EL (cell line): ENCODE results near the gene UQCC5.

Experiments used
- DNase-seq: peaks from one replicate; pipeline ENCODE4 v3.0.0-alpha.2; 2016

Gene UQCC5

DNA sequence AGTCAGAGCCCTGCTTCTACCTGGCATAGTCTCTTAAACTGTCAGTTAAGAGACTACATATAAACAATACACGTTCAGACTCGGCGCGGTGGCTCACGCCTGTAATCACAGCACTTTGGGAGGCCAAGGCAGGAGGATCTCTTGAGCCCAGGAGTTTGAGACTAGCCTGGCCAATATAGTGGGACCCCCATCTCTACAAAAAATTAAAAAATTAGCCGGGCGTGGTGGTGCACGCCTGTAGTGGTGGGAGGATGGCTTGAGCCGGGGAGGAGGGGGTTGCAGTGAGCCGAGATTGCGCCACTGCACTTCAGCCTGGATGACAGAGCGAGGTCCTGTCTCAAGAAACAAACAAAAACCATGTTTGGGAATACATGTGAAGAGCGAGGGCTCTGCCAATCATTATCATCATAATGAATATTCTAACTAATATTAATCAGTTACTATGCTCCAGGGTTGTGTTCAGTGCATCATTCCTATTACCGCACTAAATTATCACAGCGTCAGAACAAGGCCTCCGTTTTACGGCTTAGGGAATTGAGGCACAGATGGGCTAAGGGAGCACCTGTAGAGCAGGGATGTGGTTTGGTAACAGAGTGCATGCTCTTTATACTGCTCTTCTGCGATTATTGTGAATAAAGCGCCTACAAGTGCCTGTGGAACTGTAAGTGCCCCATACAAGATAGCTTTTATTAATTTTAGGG lies 844 bp upstream of the UQCC5 start:
- DNase-seq = no peak

DNA sequence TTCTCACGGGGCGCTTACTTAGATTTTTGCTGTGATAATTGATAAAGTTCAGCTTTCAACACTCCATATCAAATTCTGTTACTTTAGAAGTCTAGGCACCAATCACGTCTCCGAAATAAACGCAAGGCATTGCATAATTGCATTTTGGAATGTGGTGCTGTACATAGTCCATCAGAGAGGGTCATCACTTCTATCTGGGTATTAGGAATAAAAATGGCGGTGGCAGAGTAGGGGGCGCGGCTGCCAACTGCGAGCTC lies 365 bp upstream of the UQCC5 start:
- no peak for DNase-seq

DNA sequence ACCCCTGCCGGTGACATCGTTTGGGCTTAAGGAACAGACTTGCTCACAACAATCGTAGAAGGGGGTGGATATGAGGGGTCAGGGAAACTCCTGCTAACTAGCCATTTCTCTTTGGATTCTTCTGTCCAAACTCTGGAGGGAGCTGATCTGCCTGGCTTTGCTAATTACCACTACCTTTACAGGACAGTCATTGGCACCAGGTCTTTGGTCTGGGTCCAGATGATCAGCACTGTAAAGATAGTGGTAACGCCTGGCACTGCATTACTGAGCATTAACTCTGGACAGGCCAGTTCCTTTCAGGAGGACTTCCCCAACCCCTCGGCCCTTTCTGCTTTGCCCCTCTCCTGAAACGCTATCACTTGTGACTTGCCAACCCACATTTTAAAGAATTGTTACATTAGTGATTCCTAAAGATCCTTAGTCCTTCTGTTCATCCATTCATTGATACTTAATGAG lies 788 bp downstream of the UQCC5 start:
- no peak for DNase-seq

DNA sequence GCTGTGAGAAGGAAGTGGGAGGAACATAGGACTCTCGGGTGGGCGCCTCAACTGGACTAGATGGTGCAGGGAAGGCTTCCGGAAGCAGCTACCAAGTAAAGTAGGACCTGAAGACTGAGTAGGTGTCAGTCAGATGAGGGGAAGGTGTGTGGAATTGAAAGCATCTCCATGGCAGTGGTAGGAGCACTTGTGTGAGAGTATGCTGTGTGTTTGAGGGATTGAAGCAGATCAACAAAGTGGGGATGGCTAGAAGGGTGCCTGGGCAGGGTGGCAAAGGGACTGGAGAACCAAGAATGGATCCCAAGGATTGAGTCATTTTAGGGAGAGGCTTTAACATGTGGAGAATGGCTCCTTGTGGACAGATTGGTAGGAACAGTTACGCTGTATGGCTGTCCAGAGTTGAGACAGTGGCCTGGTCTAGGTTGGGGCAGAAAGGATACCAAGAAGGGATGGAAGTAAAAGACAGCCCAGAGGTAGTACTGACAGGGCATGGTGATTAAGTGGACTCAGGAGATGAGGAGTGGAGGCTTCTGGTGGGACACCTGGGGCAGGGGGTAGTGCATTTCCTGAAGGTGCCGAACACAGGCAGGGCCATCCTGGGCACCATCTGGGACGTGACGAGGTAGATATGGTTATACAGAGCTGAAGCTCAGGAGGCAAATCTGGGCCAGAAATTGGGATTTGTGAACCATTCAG lies 1.5 kb downstream of the UQCC5 start:
- DNase-seq = no peak

DNA sequence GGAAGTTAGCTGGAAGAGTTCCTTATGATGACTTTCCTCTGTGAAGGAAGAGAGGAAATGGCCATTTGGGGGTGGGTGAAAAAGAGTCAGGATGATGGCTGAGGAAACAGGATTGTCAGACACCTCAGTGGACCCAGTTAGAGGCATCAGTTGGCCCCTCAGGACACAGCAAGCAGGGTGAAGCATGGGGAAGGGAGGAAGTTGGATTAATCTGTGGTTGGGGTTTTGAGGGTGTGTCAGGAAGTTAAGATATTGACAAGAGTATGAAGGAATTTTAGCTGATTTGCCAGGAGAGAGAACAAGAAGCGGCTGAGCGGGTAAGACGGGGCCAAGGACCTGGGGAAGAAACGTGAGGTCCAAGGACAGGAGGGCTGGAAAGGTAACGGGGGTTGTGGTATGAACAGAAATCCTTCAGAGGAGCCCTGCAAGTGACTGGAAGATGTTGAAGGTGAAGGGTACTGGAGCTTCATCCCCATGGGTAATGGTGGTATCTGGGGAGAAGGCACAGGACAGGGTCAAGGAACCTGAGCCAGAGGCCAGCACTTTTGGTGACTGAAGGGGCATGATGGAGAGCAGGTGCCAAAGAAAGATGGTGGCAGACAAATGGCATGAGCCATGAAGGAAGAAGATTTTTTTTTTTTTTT lies 2.7 kb downstream of the UQCC5 start:
- no peak for DNase-seq

DNA sequence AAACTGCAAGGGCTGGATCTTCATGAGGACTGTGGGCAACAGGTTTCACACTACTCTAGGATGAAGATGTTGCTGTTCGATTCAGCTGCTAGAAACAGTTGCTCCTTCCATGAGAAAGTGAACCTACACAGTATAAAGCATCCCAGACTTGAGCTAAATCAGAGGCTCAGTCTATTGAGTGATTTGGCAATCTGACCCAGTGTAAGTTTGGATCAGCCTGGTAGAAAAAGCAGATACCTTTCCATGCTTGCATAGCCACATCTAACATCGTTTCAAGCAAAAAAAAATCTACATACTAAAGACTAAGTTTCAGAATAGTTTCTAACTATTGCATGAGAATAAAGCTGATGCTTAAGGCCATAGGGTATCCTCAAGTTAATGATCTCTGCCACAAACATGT lies 4.6 kb downstream of the UQCC5 start:
- DNase-seq = no peak

DNA sequence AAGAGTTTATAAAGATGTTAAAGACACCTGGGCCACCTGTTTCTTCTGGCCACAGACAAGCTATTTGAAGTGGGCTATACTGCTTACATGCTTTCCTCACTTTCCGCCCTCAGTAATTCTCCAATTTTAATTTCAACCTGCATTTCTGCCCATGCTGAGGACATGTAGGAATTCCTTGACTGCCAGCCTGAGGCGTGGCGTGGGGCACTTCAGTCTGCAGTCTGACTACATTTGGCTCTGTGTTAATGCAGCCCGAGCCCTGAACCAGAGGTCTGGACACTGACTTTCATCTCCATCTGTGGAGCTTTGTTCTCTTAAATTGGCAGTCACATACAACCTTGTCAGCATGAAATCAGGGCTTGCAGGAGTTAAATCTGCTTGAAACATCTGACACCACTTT lies 8.5 kb downstream of the UQCC5 start:
- no peak for DNase-seq

DNA sequence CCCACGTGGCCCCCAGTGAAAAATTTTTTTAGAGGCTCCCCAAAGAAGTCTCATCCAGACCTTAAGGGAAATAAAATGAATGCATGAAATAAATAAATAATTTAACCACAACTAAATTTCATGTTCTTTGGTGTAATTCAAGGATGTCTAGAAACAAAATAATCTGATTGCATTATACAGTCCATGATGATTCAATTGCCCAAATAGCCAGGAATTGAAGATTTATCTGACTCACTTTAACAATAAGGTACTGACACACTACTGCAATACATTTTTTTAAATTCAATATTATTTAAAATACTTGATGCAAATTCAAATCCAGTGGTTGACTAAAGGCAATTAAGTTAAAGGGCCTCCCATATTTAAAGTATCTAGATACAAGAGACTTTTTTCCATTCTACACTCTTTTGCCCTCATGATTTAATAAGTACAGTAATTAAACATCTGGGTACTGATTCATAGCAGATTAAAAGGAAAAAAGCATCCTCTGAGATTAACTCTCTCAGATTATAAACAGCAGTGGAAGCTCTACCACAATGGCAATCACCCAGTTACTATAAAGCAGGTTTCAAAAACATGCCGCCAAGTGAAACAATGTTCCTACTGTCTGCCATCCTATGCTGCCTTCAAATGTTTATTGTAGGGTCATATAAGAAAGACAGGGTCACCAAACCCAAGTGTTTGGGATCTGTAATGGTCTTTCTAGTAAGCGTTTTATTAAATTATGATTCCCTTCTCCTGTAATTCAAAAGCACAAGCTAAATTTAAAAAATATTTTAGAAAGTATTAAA lies 9.9 kb downstream of the UQCC5 start:
- no peak for DNase-seq

DNA sequence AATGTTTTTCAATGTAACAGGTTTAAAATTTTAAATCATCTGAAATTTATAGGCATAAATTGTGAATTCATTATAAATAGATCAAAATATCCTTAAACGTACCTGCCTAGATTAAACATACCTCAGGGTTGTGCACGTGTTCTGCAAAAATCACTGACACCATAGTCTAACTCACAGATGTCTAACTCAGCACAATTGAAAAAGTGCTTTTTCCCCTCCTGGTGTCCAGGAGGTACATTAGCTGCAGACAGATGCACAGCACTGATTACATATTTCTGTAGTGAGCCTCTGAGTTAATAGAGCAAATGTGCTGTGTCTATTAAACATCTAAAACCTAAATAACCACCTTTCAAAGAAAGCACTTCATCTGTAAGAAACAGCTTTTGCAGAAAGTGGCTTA lies 10.7 kb downstream of the UQCC5 start:
- DNase-seq = no peak

DNA sequence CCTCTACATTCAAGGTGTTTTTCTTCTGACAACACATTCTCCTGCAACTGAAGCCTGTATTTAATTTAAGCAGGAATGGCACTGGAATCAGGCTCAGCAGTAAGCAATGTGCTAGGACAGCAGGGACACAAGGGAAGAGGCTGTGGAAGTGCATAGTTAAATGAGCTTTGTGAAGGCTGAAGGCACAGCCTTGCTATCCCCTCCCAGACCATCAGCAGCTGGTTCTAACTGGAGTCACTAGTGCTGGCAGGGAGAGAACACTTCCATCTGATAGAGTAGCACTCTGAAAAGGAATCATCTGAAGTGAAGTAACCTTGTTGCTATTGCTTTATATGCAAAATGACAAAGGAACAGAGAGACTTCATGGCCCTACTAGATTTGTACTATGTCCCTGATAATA lies 14.7 kb downstream of the UQCC5 start:
- DNase-seq = no peak

DNA sequence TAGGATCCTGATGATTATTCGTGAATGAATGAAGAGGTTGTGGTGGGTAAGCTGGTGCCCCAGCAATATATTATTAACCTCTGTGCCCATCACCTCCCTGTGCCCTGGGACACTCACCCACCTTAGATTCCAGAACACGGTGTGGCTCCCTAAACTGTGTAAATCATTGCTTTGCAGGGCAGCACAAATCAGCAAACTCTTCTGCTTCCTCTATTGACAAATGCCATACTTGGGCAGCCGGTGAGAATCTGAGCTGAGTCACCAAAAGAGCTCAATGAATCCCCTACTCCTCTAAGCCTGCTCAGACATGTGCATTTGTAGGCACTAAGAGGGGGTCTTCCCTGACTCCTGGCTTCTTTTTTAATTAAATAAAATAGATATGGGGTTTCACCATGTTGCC lies 15.7 kb downstream of the UQCC5 start:
- no peak for DNase-seq

DNA sequence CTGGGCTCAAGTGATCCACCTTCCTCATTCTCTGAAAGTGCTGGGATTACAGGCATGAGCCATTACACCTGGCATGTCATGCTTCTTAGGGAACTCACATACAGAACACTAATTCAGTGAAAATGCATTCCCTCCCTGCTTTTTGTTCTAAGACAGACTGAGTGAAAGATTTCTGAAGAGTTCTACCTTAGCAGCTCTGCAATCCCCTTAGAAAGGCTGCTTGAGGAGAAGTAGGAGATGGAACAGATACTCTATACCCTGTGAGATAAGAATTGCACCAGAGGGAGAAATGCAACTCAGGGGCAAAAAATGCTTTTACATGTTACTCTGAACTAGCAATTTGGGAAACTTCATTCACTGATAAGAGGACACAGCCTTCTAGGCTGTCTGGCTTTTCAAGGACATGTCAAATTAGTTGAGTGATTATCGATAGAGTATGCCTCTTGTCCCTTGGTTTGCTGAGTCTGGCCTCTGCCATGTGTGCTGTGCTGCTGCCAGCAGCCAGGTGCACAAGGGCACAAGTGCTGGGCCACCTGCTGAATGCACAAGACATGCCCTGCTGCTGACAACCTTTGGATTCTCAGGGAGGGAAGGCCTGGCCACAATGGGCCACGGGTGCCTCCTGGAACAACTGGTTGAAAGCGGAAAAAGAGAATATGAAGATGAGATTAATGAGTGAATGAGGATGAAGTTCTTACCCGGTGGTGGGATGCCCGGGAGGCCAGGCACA lies 17.8 kb downstream of the UQCC5 start:
- no peak for DNase-seq

DNA sequence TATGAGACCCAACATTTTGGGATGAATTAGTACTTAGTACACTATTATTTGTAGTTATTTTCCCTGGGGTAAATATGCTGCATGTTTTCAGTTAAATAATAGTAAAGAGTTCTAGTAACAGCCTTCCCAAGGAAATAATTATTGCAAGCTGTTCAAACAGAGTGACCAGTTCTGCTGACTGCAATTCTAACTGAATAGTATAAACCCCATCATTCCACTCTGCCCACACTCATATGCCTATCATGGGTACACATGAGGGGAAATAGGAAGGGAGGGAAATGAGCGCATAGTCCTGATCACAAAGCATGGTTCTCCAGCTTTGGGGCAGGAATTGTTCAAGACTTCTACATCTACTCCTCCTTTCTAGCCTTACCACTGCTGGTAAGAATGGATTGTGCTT lies 18.7 kb downstream of the UQCC5 start:
- DNase-seq = no peak

DNA sequence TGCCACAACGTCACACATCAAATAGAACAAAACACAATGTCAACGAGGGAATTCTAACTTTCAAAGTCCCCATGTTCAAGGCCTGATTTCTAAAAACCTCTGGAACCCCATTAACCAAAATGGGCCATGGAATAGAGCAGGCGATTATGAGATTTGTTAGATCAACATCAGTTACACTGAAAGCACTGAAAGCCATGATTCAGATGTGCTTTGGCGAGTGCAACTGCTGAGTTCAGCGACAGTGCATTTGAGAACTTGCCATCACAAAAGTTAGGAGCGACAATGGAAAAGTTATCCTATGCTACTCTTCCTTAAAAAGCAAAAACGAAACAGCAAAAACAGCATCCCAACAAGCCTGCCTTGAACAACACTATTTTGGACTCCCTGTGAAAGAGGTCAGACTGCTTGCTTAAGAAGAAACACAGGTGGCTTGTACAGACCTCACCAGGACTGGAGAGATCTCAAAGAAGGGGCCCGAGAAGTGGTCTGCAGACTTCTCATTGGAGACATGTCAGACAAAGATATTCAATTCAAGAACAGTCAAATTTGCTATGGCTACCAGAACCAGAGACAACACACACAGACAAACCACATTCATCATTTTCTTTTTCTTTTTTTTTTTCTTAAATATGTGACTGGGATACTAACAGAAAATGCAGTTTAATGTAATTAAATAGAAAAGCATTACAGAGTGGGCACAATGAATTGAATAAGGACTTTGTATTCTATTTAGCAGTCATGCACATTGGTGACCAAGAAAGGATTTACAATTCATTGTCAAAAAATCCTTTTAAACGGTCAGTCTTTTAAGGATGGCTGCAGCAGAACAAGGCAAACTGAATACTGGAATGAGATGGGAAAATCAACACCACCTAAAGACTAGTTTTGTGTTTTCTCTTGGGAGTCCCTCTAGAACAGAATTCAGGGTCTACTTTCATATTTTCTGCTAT lies 20.9 kb downstream of the UQCC5 start:
- DNase-seq = no peak

DNA sequence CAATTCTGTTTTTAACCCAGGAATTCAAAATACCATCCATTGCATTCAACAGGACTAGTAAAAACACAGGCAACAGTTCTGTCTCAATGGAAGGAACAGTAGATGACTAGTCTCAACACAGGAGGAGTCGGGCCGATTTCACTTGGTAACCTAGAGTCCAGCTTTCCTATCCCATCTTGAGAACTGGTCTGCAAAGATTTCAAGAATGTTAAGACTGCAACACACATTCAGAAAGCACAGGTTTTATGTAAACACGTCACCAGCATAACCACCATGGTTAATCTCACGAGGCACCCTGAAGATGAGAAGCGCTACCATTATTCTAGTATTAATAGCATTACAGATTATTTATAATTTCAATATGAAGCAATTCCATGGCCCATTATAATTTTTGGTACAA lies 22.0 kb downstream of the UQCC5 start:
- DNase-seq = no peak

DNA sequence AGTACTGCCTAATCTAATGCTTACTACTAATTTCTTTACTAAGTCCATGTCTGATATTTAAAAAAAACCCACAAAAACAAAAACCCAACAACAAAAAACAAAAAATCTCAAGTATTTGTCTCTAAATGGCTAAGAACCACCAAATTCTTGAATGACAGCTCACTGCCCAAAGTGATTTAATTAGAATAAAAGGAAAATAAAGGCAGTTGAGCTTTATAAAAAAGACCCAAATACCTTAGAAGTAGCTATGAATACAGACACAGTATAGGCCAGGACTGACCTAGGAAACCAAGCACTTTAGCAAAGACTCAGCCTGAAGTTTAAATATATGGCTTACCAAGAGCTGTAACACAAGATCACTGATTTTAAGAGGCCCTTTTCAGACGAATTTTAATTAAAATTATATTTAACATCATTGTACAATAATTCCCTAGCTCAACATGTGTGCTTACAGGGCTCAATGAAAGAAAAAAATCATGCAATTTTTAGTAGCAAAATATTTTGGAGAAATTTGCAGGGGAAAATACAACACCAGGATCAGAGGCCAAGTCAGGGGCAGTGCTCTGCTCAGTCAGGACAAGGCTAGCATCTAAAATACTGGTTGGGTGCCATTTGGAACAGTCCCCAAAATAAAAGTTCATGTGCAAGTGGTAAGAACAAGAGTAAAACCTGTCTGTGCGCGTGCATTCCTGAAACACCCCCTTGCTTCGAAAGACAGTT lies 24.8 kb downstream of the UQCC5 start:
- peak; percentile 16 for DNase-seq

DNA sequence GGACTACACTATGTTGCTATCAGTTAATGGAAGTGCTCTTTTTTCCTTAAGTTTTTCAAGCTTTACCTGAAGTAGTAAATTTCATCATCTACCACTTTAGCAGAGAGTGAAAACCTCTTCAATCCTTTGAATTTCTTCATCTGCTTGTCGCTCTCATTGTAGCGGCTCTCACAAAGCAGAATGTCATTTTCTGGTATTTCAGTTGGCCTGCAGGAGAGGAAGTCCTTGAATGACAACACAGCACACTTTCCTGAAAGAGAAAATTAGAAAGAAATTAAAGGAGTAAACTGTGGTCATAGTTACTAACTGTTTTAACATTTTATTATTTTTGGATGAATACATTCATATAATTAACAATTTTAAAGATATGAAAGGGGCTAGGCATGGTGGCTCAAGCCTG lies 27.6 kb downstream of the UQCC5 start:
- no peak for DNase-seq

DNA sequence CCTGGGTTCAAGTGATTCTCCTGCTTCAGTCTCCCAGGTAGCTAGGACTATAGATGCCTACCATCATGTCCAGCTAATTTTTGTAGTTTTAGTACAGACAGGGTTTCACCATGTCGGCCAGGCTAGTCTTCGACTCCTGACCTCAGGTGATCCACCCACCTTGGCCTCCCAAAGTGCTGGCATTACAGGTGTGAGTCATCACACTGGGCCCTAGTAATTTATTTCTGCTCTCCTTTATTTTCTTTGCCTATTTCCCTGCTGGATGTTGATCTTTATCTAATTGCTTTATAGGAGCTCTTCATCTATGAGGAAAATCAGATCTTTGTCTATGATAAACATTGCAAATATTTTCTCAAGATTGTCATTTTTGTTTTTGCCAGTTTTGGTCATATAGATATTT lies 31.7 kb downstream of the UQCC5 start:
- DNase-seq = no peak

DNA sequence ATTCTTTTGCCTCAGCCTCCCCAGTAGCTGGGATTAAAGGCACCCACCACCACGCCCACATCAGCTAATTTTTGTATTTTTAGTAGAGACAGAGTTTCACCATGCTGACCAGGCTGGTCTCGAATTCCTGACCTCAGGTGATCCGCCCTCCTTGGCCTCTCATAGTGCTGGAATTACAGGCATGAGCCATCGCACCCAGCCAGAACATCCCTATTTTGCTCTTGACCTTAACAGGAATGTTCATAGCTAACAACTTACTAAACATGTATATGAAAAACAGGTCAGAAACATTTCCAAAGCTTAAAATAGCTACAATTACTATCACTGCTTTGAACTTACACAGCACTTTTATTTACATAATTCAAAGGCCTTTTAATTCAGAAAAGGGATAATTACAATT lies 33.7 kb downstream of the UQCC5 start:
- DNase-seq = peak; percentile 28

DNA sequence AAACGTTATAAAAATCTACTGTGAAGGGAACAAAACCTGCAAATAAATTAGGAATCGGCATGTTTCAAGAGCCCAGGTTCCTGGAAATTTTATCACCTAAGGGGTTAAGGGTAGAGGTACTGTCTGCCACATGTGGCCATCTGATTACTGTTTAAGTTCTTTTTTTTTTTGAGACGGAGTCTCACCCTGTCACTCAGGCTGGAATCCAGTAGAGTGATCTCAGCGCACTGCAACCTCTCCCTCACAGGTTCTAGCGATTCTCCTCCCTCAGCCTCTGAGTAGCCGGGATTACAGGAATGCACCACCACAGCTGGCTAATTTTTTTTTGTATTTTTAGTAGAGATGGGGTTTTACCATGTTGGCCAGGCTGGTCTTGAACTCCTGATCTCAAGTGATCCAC lies 35.8 kb downstream of the UQCC5 start:
- DNase-seq = no peak
